A673 (cell line): ENCODE results near the gene PDGFB. TPM values are rescaled to one million over a fixed set of nuclear protein-coding genes. Genes with fewer than 3 reads are reported as not detected.

ENCODE experiments used
- BruUV-seq: library from RNA; stranded (reverse); fragments of 400-500 nt; replicated peaks from 2 replicates; lab custom pipeline; 2021; lab: Mats Ljungman, UMichigan
- CTCF ChIA-PET: fragments of 300-600 bp; sonication (Branson Sonifier 250); formaldehyde crosslinking; loops from one replicate; lab custom pipeline; 2022; ENCODE audit warnings: antibody characterized with exemption; lab: Charles Lee
- POLR2A ChIA-PET: fragments of 300-600 bp; sonication (Branson Sonifier 250); formaldehyde crosslinking; loops from one replicate; lab custom pipeline; 2022; ENCODE audit warnings: antibody characterized with exemption; ENCODE audit not compliant: low non-redundant PET; lab: Charles Lee
- DNase-seq: peaks from one replicate; pipeline ENCODE4 v3.0.0-alpha.2; 2015; ENCODE audit warnings: low spot score
- H3K27ac ChIP-seq: fragments of 200-600 bp; sonication (generic); 2 replicates; pipeline ENCODE4 v1.5.1; 2016; ENCODE audit warnings: mixed run types, low read depth, mild to moderate bottlenecking, mixed read lengths, antibody characterized with exemption, low read length; ENCODE audit not compliant: poor library complexity, severe bottlenecking
- H3K27me3 ChIP-seq: fragments of 200-600 bp; sonication (generic); replicated peaks from 2 replicates; pipeline ENCODE4 v1.6.1; 2017; ENCODE audit warnings: mixed run types, low read depth, mild to moderate bottlenecking, mixed read lengths, antibody characterized with exemption, low read length; ENCODE audit not compliant: insufficient read depth, poor library complexity
- H3K36me3 ChIP-seq: fragments of 200-600 bp; sonication (generic); 2 replicates; pipeline ENCODE4 v1.6.1; 2016; ENCODE audit warnings: mixed run types, mild to moderate bottlenecking, mixed read lengths, antibody characterized with exemption, low read length; ENCODE audit not compliant: insufficient read depth, poor library complexity, severe bottlenecking
- H3K4me1 ChIP-seq: fragments of 200-600 bp; sonication (generic); 2 replicates; pipeline ENCODE4 v1.6.1; 2017; ENCODE audit warnings: mixed run types, mild to moderate bottlenecking, mixed read lengths, antibody characterized with exemption, low read length; ENCODE audit not compliant: insufficient read depth, poor library complexity, severe bottlenecking
- H3K4me3 ChIP-seq: fragments of 200-600 bp; sonication (generic); 2 replicates; pipeline ENCODE4 v1.5.1; 2016; ENCODE audit warnings: low read depth, mixed run types, mild to moderate bottlenecking, mixed read lengths, low read length; ENCODE audit not compliant: poor library complexity, severe bottlenecking
- H3K9me3 ChIP-seq: fragments of 200-600 bp; sonication (generic); 2 replicates; pipeline ENCODE4 v1.6.1; 2016; ENCODE audit warnings: mixed run types, low read depth, mild to moderate bottlenecking, mixed read lengths, antibody characterized with exemption, low read length; ENCODE audit not compliant: poor library complexity, severe bottlenecking
- CTCF ChIP-seq: fragments of 300-800, 200-600 bp; sonication (generic); conservative IDR thresholded peaks from 2 replicates; pipeline ENCODE4 v1.5.1; 2017; ENCODE audit warnings: low read depth, mild to moderate bottlenecking, antibody characterized with exemption, low read length, moderate library complexity, mixed read lengths
- EZH2 ChIP-seq: fragments of 200-600 bp; sonication (generic); IDR thresholded peaks from 2 replicates; pipeline ENCODE4 v1.6.1; 2017; ENCODE audit warnings: borderline replicate concordance, low read depth, mild to moderate bottlenecking, mixed read lengths, antibody characterized with exemption, low read length; ENCODE audit not compliant: poor library complexity, severe bottlenecking
- intact Hi-C: fragments of 100-400 bp; cut with micrococcal nuclease; formaldehyde crosslinking; loops from one replicate; pipeline ENCODE4 v1.10.0; 2022; ENCODE audit not compliant: unreplicated experiment
- total RNA-seq: library from RNA; stranded (reverse); gene quantifications from 2 replicates; pipeline ENCODE4 v1.2.3, GENCODE V29; 2021

The PDGFB gene
- total RNA-seq, 1 experiment from 2014 or later = 0.09 TPM

DNA sequence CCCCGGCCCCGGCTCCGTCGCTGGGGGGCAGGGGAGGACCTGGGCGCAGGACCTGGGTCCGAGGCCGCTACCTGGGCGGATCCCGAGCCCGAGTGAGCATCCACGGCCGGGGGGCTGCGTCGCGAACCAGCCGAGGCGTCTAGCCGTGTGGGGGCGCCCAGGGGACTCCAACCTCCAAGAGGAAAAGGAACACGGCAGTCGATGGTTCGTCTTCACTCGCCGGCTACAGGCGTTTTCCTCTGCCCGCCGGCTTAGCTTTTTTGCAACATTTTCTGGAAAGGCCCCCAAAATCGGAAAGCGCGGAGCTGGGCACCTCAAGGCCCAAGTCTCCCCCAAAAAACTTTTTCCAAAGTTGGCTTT is 666 bp downstream of the PDGFB start:
- peaks cover 50% of the 10 kb centered on the region for H3K27me3 ChIP-seq

DNA sequence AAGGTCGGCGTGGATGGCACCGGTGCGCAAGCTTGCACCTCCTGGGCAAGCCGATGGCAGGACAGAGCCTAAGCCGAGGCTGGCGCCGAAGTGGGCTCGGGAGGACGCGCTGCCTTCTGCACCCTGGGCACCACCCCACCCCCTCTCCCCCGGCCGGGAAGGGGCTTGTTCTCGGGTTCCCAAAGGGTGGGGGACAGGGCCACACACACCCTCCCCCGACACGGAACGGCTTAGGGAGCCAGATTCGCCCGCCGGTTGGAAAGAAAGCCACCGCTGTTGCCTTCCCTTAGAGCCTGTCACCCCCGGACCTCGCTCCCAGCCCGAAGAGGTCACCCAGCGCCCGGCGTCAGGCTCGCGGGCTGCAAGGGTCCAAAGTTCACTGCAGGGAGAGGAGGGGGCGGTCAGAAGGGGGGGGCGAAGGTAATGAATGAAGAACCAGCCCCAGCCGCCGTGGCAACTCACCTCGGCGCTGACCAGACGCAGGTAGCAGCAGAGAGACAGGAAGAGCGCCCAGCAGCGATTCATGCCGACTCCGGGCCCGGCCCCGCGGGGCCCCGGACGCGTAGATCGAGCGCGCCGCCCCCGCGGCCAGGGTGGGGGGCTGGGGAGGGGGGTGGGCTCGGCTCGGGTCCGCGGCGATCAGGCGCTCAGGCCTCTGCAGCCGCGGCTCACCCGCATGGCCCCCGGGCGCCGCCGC is 1.2 kb downstream of the PDGFB start:
- H3K27me3 ChIP-seq = peaks cover 50% of the 10 kb centered on the region
- peaks cover 23% of the 10 kb centered on the region for H3K4me1 ChIP-seq
- H3K9me3 ChIP-seq = no peaks in the 10 kb centered on the region
- H3K4me3 ChIP-seq = peak overlapping the region; percentile 41
- H3K36me3 ChIP-seq = no peaks in the 10 kb centered on the region
- TF ChIP-seq EZH2 (peak; percentile 67), CTCF (no peak)
- intact Hi-C loops = loop anchor here (10.0 kb wide), 1 partner anchor 69 kb away; no protein-coding TSS in a partner anchor
- H3K27ac ChIP-seq = no peak overlapping the region
- CTCF ChIA-PET = no interaction called here
- no peak for DNase-seq
- no TSS peak for BruUV-seq
- POLR2A ChIA-PET = no interaction called here

More for the DNA sequence above, 666 bp downstream of the PDGFB start:
- intact Hi-C loops = loop anchor here (10.0 kb wide), 1 partner anchor 69 kb away; no protein-coding TSS in a partner anchor
- H3K27ac ChIP-seq = no peak overlapping the region
- DNase-seq = peak; percentile 39
- TF ChIP-seq EZH2 = peak; percentile 2
- no peak for TF ChIP-seq CTCF
- no peaks in the 10 kb centered on the region for H3K36me3 ChIP-seq
- BruUV-seq = no TSS peak
- CTCF ChIA-PET = no interaction called here
- H3K9me3 ChIP-seq = no peaks in the 10 kb centered on the region
- peak overlapping the region; percentile 41 for H3K4me3 ChIP-seq
- peaks cover 20% of the 10 kb centered on the region for H3K4me1 ChIP-seq
- POLR2A ChIA-PET = no interaction called here

DNA sequence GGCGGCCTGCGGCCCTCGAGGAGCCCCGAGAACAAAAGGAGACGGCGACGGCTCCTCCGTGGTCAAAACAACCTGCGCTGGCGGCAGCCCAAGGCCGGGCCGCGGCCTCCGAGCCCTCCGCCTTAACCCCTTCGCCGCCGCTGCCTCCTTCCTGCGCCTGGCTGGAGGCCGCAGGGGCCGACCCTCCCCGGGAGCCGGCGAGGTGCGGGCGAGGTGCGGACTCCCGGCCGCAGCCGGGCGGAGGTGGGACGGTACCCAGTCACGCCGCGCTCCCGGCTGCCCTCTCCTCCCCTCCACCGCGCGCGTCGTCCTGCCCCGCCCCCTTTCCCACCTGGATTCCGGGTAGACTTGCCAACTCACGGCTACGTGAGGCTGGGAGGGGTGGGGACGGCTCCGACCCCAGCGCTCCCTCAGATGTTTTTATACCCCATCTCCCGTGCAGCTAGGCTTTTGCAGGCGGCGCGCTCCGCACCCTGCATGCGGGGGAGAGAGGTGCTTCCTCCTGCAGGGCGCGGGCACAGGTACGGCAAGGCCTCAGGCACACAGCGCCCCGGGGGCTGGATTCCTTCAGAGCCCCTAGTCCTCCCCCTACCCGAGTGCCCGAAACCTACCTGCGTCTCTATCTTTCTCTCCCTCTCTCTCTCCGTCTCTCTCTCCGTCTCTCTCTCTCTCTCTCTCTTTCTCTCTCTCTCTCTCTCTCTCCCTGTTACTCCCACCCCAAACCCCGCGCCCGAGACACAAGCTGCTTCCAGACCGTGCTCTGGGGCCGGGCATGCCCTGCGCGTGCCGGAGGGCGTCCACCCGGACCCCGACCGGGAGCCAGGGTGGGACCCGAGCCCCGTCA is 2.0 kb downstream of the PDGFB start:
- ChIA-PET CTCF (no interaction called here), POLR2A (no interaction called here)
- peak; percentile 41 for TF ChIP-seq EZH2
- TF ChIP-seq CTCF = no peak
- DNase-seq = peak; percentile 30
- Histone ChIP-seq H3K36me3 (no peaks in the 10 kb centered on the region), H3K27me3 (peaks cover 50% of the 10 kb centered on the region), H3K4me3 (peak overlapping the region; percentile 41), H3K9me3 (no peaks in the 10 kb centered on the region), H3K4me1 (peaks cover 23% of the 10 kb centered on the region), H3K27ac (no peak overlapping the region)
- intact Hi-C loops = loop anchor here (10.0 kb wide), 1 partner anchor 68 kb away; no protein-coding TSS in a partner anchor
- BruUV-seq = no TSS peak
